Raji (cell line): Measurements from ENCODE around the gene SUPT4H1.

ENCODE experiments used
- POLR2A ChIP-seq: IDR thresholded peaks from 2 replicates; pipeline ENCODE4 v1.6.1; 2011; ENCODE audit warnings: low read depth, low read length, control low read depth; ENCODE audit not compliant: insufficient read depth

SUPT4H1 gene

GRCh38 chr17:58305626-58306025 is 46.4 kb downstream of the SUPT4H1 start:
- TF ChIP-seq POLR2A = no peak

GRCh38 chr17:58304750-58305486 is 47.1 kb downstream of the SUPT4H1 start:
- no peak for TF ChIP-seq POLR2A

GRCh38 chr17:58303971-58304749 is 47.8 kb downstream of the SUPT4H1 start:
- no peak for TF ChIP-seq POLR2A

- no peak for TF ChIP-seq POLR2A
Measured at GRCh38 chr17:58302919-58303585, 48.9 kb downstream of the SUPT4H1 start.

- TF ChIP-seq POLR2A = no peak
Measured at GRCh38 chr17:58302171-58302918, 49.7 kb downstream of the SUPT4H1 start.

GRCh38 chr17:58301504-58302150 is 50.4 kb downstream of the SUPT4H1 start:
- no peak for TF ChIP-seq POLR2A

- no peak for TF ChIP-seq POLR2A
Measured at GRCh38 chr17:58300336-58300735, 51.7 kb downstream of the SUPT4H1 start.
